ENCODE measurements around the gene MAPK8.
"Not testable (repeated sequence)": the region's sequence is repeated elsewhere in the genome, so short reads cannot be mapped to it uniquely, and the experiment has no call there.

The MAPK8 gene

DNA sequence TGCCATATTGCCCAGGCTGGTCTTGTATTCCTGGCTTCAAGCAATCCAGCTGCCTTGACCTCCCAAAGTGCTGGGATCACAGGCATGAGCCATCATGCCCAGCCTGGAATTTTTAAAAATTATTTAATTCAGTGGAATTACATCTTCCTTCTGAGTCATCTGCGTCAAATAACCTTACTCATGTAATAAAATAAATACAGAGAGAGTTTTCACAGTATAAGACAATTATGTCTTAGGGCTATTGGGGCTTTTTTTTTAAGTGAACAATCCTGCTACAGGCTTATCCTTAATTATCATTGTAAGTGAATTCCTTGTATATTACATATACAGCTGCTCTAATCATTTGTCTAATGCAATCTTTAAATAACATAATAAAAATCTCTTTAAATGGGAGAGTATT is 108.3 kb downstream of the MAPK8 start:
- no peak for DNase-seq (ENCODE audit: low read depth in 3 of 3, low spot score in 1 of 3)

DNA sequence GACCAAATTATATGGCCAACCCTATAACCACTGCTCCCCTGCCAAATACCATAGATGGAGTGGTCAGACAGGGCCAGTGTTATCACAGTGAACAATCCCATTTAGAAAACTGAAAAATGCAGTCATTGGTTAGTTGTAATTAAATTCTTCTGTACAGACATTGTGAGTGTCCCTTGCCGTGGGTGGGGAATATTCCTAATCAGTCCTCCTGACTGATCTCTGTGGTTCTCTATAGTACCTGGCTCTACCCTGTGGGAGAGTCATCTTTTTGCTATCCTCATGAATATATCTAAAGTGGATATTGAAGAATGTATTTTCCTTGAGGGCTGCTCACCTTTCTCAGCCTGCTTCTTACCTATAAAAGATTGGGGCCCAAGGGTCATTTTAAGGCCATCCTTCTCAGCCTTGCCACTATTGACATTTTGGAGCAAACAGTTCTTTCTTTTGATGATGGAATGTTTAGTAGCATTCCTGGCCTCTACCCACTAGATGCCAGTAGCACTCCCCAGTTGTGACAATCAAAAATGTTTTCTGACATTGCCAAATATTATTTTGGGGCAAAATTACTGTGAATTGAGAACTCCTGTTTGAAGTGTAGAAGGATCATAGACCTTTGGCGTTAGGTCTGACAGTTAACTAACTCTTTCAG is 110.2 kb downstream of the MAPK8 start:
- DNase-seq (ENCODE audit: low read depth in 3 of 3, low spot score in 1 of 3), result no peak

DNA sequence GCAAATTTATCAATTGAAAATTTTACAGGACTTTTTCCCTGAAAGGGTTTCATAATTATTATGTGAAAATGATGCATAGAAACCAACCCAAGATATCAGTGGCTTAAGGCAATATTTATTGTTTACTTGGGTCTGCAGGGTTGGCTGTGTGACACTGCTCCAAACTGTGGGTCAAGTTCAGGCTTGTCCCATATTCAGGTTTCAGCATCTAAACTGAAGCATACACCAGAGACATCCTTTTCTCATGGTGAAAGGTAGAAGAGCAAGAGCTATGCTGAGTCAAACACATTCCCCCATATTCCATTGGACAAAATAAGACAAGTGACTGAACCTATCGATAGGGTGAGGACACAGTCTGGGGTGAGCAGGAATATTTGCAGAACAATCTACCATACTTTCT is 110.9 kb downstream of the MAPK8 start:
- no peak for DNase-seq (ENCODE audit: low read depth in 3 of 3, low spot score in 1 of 3)

DNA sequence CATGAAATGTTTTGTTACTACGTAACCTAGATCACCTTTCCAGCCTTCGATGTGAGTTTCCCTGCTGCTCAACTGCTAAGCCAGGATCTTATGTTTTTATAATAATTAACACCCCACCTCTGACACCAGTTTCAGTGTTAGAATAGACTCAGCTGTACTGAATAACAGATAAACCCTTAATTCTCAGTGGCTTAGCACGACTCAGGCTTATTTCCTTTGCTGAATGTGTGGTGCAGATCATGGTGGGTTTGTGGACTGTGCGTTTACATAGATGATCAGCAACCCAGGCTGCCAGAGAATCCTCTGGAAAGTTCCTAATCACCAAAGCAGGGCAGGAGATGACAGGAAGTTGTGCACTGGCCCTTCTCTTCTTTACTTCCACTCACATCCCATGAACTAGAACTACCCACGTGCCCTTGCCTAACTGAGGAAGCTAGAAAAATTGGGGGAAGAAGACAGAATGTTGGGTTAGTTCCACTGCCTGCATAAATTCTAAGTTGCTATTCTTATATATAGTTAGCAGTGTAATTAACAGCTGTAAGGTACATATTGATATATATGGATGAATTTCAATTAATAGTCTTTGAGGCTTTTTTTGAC is 111.8 kb downstream of the MAPK8 start:
- no peak for DNase-seq (ENCODE audit: low read depth in 3 of 3, low spot score in 1 of 3)

DNA sequence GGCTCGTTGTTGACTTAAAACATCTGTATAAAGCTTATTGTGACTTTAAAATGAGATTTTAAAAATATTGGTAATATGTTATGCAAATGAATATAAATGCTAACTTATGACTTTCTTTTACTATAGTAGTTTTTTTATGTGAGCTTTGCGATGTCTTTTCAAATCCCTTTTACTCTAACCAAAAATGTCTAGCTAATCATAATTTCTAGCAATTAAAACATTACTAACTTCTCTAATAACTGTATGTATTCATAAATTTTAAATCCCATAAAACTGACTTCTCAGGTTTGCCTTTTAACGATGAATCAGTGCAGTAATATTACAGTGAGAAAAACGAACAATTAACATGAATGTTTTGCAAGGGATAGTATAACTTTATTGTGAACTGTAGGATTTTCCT is 113.2 kb downstream of the MAPK8 start:
- DNase-seq (ENCODE audit: low read depth in 3 of 3, low spot score in 1 of 3), result no peak

DNA sequence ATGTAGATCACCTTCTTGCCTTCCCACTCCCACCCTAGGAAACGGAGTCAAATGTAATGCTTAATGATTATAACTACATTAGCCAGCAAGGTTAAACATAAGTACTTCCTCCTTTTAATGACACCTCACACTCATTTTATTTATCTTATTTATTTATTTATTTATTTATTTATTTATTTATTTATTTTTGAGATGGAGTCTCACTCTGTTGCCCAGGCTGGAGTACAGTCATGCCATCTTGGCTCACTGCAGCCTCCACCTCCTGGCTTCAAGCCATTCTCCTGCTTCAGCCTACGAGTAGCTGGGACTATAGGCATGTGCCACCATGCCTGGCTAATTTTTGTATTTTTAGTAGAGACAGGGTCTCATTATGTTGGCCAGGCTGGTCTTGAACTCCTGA is 115.4 kb downstream of the MAPK8 start:
- not testable (repeated sequence) for DNase-seq (ENCODE audit: low read depth in 3 of 3, low spot score in 1 of 3)

DNA sequence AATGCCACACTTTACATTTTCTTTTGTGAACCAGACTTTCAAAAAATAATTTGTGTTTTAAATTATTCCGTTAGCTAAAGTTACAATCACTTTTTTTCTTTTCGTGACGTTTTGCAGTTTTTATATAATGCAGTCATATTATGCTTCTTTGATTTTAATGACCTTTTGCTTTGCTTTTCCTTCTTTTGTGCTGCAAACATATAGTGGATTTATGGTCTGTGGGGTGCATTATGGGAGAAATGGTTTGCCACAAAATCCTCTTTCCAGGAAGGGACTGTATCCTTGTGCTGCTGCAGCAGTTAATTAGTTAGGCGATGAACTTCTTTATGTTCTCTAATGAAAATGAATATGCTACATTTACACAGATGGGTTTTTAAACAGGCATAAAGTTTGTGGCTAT is 117.4 kb downstream of the MAPK8 start:
- DNase-seq (ENCODE audit: low read depth in 3 of 3, low spot score in 1 of 3), result no peak

DNA sequence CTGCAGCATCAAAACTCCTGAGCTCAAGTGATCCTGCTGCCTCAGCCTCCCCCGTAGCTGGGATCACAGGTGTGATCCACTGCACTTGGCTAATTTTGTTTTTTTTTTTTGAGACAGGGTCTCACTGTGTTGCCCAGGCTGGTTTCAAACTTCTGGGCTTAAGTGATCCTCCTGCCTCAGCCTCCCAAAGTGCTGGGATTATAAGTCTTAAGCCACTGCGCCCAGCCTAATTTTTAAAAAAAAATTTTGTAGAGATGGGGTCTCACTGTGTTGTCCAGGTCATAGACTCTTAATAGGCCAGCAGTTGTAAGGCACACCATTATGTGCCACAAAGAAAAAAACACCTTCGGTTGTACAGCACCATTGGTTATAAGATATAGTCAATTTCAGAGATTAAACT is 122.4 kb downstream of the MAPK8 start:
- DNase-seq (ENCODE audit: low read depth in 3 of 3, low spot score in 1 of 3), result no peak

DNA sequence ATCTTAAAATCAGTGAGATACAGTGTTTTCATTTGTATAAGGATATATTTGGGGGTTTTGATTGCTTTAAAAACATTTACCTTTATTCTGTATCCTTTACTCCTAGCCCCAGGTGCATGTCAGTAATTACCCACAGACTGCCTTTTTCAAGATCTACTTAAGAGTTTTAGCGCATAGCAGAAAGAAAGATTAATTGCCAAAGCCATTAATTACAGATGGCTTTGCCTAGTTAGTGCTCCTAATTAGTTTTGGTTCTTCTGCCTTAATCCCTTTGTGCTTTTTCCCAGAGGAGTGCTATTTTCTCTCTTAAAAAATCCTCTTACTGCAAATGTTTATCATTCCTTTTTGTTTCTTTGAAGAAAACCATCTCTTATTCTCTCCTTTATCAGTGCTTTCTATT is 122.8 kb downstream of the MAPK8 start:
- DNase-seq (ENCODE audit: low read depth in 3 of 3, low spot score in 1 of 3), result no peak

DNA sequence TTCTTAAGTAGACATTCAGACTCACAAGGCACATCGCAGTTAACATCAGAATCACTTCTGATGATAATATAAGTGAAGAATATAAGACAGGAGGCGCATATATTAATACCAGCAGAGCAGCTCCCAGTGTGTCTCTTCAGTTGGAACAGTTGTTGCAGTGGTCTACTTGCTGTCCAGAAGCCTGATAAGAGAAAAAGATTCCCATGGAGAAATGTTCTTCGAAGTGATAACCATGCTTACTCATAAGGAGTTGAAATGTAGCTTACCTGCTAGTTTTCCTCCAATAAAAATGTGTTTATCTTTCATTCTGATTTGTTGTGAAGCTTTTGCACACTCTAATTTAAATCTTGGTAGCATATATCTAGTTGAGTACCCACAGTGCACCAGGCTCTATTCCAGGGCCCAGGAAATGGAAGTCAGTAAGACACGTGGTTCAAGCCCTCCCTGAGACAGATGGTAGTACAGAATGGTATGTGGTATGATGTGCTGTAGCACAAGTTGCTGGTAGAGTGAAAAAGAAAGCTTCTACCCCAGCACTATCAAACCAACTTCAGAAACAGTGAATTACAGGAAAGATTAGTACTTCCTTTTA is 124.0 kb downstream of the MAPK8 start:
- DNase-seq (ENCODE audit: low read depth in 3 of 3, low spot score in 1 of 3), result no peak

DNA sequence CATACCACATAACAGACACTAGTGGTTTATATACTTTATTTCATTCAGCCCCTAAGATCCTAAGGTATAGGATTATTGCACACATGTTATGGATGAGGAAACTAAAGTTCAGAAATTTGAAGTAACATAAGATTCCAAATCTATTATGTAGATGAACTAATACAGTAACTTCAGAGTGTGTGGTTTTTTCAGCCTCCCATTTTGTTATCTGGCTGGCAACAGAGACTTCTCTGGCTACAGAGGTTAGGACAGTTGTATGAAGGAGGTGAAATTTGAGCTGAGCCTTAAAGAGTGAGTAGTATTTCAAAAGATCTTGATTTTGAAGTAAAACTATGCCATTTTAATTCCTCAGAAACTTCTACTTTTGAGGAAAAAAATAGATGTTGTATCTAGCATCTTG is 125.4 kb downstream of the MAPK8 start:
- DNase-seq (ENCODE audit: low read depth in 3 of 3, low spot score in 1 of 3), result no peak

DNA sequence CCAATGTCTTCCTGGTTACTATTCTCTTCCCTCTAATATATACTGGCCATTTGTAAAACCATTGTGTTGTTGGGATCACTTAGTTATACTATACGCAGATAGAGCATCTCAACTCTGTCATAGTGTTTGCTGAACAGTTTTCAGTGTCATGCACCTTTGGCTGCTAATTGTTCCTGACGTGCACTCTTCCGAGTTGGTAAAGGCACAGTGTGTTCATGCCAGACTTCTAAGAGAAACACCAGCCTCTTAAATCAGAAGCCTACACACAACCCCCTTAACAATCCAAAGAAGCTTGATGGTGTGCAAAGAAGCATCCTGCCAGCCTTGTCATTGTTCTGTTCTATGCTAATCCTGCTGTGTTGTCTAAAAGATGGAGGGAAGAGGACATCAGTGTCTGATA is 131.1 kb downstream of the MAPK8 start:
- DNase-seq (ENCODE audit: low read depth in 3 of 3, low spot score in 1 of 3), result no peak

DNA sequence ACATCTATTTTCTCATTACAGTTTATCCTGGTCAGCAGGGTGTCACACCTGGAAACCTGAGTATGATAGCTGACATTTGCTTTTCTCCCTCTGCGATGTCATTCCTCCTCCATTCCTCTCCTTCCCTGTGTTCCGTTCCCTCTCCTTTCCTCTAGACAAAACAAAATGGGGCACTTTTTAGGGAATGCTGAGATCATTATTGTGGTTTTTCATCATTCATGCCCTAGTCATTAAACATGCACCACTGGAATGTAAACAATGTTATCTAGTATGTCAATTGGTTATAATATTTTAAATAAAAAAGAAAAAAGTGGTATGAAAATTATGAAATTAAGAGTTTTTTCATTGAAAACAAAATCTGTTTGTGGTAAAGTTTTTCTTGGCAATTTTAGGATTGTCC is 132.6 kb downstream of the MAPK8 start:
- no peak for DNase-seq (ENCODE audit: low read depth in 3 of 3, low spot score in 1 of 3)

DNA sequence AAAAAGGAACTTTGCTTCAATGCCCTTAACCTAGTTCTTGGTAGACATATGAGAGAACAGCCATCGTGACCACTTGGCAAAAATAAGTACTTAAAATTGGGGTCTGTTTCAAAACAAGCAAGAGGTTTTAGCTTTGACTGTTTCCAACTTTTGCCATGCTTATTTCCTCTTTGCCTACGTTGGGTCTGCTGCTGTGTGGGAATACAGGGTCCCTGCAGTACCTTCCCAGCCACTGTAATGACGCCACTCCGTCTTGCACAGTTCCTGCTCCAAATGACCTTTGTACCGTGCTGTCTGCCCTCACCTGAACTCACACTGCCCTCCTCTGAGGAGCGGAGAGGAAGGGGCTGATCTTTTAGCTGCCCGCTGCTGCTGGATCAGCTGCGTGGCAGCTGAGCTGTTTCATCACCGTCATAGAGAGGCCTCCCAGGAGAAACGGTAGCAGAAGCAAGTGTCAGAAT is 133.1 kb downstream of the MAPK8 start:
- no peak for DNase-seq (ENCODE audit: low read depth in 3 of 3, low spot score in 1 of 3)

DNA sequence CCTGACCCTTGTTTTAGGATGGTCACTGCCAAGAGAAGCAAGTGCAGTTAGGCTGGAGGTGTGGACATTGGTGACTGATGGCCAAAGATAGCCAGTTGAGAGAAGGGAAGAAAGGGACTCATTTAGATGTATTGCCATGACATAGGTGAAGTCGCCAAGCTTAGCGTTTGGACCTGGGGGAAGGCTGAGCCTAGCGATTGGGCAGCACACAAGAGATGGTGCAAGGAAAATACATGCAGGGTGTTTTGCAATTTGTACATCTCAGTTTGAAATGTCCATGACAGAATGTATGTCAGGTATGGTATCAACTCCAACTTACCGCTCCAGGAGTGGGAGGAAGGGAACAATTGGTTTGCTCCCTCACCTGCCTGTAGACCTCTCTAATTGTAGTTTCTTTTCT is 134.3 kb downstream of the MAPK8 start:
- DNase-seq (ENCODE audit: low read depth in 3 of 3, low spot score in 1 of 3), result no peak

DNA sequence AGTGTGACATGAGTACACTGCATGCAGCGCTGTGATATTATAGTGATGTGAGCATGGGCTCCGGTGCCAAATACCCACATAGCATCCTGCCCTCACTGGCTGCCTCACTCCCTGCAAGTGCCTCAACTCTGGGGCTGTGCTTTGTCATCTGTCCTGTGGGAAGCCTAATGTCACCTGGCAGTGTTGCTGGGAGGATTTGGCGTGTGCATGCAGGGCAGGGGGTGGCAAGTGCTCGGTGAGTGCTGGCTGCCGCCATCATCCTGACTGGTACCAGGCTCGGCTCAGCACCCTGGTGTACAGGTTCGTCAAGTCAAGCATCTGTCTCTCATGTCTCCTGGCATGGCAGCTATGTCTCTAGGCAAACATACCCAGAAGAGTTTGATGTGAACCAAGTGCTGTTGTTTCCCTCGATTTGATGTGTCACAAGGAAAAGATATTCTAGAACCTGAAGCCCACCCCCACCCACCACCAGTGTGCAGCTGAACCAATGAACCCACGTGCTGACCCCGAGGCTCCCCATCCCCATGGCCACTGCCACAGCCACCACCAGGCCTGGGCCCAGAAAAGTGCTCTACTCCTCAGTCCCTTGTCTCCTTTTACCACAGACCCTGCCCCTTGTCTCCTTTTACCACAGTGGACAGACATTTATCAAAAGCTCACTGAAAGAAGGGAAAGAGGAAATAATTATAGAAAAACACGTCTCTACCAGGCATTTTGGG is 135.8 kb downstream of the MAPK8 start:
- DNase-seq (ENCODE audit: low read depth in 3 of 3, low spot score in 1 of 3), result no peak

DNA sequence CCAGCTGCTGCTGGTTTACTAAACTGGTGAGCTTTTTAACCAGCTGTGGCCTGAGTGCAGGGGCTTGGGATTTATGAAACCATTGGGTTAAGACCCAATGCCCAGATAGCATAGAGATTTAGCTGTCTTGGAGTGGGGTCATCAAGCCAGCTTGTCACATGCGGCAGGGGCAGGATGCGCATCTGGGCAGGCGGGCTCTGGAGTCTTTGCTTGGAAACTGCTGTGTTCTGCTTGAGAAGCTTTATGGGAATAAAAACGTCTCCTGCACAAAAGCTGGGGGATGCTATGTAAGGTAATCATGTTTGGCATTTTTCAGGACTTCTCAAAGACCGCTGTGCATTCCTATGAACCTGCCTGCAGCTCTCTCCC is 136.3 kb downstream of the MAPK8 start:
- DNase-seq (ENCODE audit: low read depth in 3 of 3, low spot score in 1 of 3), result no peak

DNA sequence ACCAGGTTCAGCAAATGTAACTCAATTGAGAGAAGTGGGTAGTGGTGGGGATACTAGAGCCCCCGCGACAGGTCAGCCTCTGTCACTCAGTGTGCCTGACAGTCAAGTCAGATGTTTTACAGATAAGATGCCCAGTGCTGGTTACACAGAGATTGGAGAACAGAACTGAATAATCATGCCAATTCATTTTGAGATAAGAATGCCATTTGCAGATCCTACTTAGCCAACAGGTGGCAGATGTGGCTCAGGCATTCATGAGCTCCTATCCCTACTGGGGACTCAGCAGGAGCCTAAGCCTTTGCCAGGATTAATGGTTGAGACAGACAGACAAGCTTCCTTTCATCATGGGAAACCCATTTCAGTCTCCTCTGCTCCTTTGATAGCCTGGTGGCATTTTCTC is 137.8 kb downstream of the MAPK8 start:
- no peak for DNase-seq (ENCODE audit: low read depth in 3 of 3, low spot score in 1 of 3)

DNA sequence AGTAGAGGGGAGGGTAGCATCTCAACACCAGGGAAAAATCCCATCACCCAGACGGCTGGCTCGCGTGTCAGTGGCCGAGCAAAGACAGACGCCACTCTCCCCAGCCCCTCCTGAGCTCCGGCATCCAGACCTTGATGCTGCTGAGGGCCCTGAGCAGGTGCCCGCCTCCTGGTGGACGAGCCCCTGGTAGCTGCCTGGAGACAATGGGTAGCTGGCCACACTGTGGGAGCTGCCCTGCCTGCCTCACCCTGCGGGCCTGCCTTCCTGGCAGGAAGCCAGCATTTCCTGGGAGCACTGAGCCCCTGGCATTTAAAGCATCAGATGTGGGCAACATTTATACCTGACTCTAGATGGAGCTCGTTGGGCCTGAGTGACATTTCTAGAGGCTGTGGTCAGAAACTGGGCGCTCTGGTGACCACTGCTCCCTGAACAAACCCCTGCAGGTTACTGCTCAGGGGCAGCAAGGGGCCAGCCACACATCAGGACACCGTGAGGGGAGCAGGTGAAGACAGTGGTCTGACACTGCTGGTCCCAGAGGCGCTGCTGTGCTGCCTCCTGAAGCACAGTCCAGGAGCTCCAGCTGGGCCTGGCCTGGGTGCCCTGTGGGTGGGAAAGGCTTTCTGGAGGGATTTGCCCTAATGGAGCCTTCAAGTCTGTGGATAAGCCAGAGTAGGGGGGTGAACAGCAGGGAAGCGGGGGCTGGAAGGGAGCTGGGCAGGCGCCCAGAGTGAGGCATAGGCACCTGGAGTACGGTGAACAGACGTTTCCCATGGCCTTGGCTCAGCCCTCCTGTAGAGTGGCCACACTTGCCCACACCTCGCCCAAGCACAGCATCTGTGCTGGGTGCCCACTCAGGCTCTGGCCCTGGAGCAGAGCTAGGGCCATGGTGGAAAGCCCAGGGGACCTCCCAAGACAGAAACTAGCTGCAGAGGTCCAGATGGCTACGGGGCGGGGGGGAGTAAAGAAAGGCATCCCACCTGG is 138.7 kb downstream of the MAPK8 start:
- no peak for DNase-seq (ENCODE audit: low read depth in 3 of 3, low spot score in 1 of 3)

DNA sequence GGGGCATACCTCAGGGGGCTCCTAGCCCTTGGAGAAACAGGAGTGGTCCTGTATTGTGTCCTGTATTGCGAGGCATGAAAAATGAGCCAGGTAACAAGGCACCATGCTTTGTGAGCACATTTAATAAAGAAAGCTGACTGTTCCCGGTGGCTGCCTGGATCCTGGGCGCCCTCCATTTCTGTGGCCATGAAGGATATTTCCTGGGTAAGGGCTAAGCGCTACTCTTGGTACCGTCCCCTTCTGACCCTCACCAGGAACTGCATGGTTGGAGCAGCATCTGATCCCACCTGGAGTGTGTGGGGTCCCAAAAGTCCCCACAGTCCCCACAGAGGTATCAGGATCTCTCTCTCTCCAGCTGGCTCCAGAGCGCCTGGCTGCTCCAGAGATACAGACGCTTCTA is 139.5 kb downstream of the MAPK8 start:
- no peak for DNase-seq (ENCODE audit: low read depth in 3 of 3, low spot score in 1 of 3)

DNA sequence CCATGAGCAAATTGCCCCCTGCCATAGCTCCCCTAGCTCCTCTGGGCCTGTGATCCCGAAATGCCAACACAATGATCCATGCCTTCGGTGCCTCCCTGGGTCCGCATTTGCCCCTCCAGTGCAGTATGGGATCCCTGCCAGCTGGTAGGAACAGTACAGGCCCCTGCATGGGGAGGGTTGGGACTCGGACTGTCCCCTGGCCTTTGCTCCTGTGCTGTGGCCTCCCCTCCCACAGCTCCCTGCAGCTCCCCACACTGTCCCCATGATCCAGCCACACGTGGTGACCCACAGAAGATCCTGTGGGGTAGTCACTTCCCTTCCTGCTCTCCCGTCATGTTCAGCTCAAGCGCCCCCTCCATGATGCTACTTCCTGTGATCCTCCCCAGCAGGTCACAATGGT is 140.3 kb downstream of the MAPK8 start:
- DNase-seq (ENCODE audit: low read depth in 3 of 3, low spot score in 1 of 3), result no peak
